Neuronal stem cell (in vitro differentiated cells): ENCODE data around the gene AUTS2.

Experiments used
- DNase-seq: peaks from one replicate; pipeline ENCODE4 v3.0.0-alpha.2; 2013; ENCODE audit warnings: low spot score
- H2AFZ ChIP-seq: one replicate; pipeline ENCODE4 v1.6.1; 2013; ENCODE audit warnings: mild to moderate bottlenecking, low read length, inconsistent platforms
- H2AK5ac ChIP-seq: 2 replicates; pipeline ENCODE4 v1.6.1; 2013; ENCODE audit warnings: low read depth, mild to moderate bottlenecking, inconsistent platforms, low read length, moderate library complexity, mixed read lengths
- H2BK120ac ChIP-seq: 2 replicates; pipeline ENCODE4 v1.6.1; 2013; ENCODE audit warnings: low read depth, mild to moderate bottlenecking, inconsistent platforms, low read length, moderate library complexity, mixed read lengths
- H2BK12ac ChIP-seq: one replicate; pipeline ENCODE4 v1.6.1; 2013; ENCODE audit warnings: low read length, inconsistent platforms
- H2BK15ac ChIP-seq: 2 replicates; pipeline ENCODE4 v1.6.1; 2013; ENCODE audit warnings: mild to moderate bottlenecking, low read length, inconsistent platforms, mixed read lengths
- H2BK5ac ChIP-seq: one replicate; pipeline ENCODE4 v1.6.1; 2013; ENCODE audit warnings: inconsistent platforms, mild to moderate bottlenecking, low read length, moderate library complexity
- H3K14ac ChIP-seq: one replicate; pipeline ENCODE4 v1.6.1; 2013; ENCODE audit warnings: low read length, inconsistent platforms
- H3K18ac ChIP-seq: 2 replicates; pipeline ENCODE4 v1.6.1; 2013; ENCODE audit warnings: low read length, inconsistent platforms
- H3K23ac ChIP-seq: 2 replicates; pipeline ENCODE4 v1.6.1; 2013; ENCODE audit warnings: low read depth, mild to moderate bottlenecking, mixed read lengths, low read length, inconsistent platforms; ENCODE audit not compliant: poor library complexity
- H3K27ac ChIP-seq: replicated peaks from 3 replicates; pipeline ENCODE4 v1.5.1; 2013; ENCODE audit warnings: low read length, inconsistent platforms
- H3K27me3 ChIP-seq, 3 experiments: 2 replicates each; pipeline ENCODE4 v1.6.1; 2013; ENCODE audit warnings: low read length in 3 of 3, mild to moderate bottlenecking in 2 of 3, inconsistent platforms in 1 of 3, low read depth in 1 of 3, mixed read lengths in 1 of 3, moderate library complexity in 1 of 3; ENCODE audit not compliant: control insufficient read depth in 3 of 3, insufficient read depth in 3 of 3
- H3K36me3 ChIP-seq, 2 donors: replicated peaks in 1 of 2; 2 replicates each; pipeline ENCODE4 v1.6.1; 2013; ENCODE audit warnings: low read length in 2 of 2; ENCODE audit not compliant: control insufficient read depth in 2 of 2, insufficient read depth in 2 of 2
- H3K4ac ChIP-seq: 2 replicates; pipeline ENCODE4 v1.6.1; 2013; ENCODE audit warnings: inconsistent platforms, mild to moderate bottlenecking, low read length, moderate library complexity
- H3K4me1 ChIP-seq, 2 donors: 1 replicate in 1 of 2; 2 replicates in 1 of 2; pipeline ENCODE4 v1.6.1; 2013; ENCODE audit warnings: low read length in 2 of 2, low read depth in 1 of 2; ENCODE audit not compliant: control insufficient read depth in 2 of 2, insufficient read depth in 1 of 2
- H3K4me2 ChIP-seq: one replicate; pipeline ENCODE4 v1.6.1; 2013; ENCODE audit warnings: mild to moderate bottlenecking, low read length, inconsistent platforms; ENCODE audit not compliant: insufficient read depth, poor library complexity, severe bottlenecking
- H3K4me3 ChIP-seq, 2 donors: 2 replicates each; pipeline ENCODE4 v1.5.1; 2013; ENCODE audit warnings: low read length in 2 of 2, mild to moderate bottlenecking in 2 of 2, inconsistent platforms in 1 of 2, moderate library complexity in 1 of 2
- H3K79me1 ChIP-seq: one replicate; pipeline ENCODE4 v1.6.1; 2013; ENCODE audit warnings: low read depth, mild to moderate bottlenecking, inconsistent platforms, low read length, moderate library complexity
- H3K9ac ChIP-seq: one replicate; pipeline ENCODE4 v1.6.1; 2013; ENCODE audit warnings: mild to moderate bottlenecking, low read depth, low read length, inconsistent platforms; ENCODE audit not compliant: poor library complexity
- H3K9me3 ChIP-seq, 2 donors: replicated peaks in 1 of 2; 2 replicates each; pipeline versions ENCODE3 to v1.6.1; 2013; ENCODE audit warnings: low read length in 2 of 2, mild to moderate bottlenecking in 2 of 2, inconsistent platforms in 1 of 2, low read depth in 1 of 2, mixed read lengths in 1 of 2, moderate library complexity in 1 of 2; ENCODE audit not compliant: control insufficient read depth in 2 of 2, insufficient read depth in 1 of 2
- H4K8ac ChIP-seq: one replicate; pipeline ENCODE4 v1.6.1; 2013; ENCODE audit warnings: low read depth, mild to moderate bottlenecking, inconsistent platforms, low read length, moderate library complexity
- H4K91ac ChIP-seq: one replicate; pipeline ENCODE4 v1.6.1; 2013; ENCODE audit warnings: low read length, low read depth, mild to moderate bottlenecking, inconsistent platforms; ENCODE audit not compliant: poor library complexity
- WGBS, 2 donors: extraction: QIAGEN DNeasy Blood & Tissue Kit; methylation state at CpG; one replicate each; pipeline ENCODE4 v1.1.7; 2013; ENCODE audit warnings: missing lambda C conversion rate in 2 of 2, mixed read lengths in 1 of 2; ENCODE audit not compliant: insufficient read length in 2 of 2, insufficient replicate concordance in 1 of 2; ENCODE audit errors: extremely low coverage in 2 of 2; 5-methylcytosine and 5-hydroxymethylcytosine counted together

AUTS2 gene

GRCh38 chr7:69796416-69796815, 198.1 kb downstream of the AUTS2 start:
- DNase-seq: no peak
- no peak overlapping the region for H3K23ac ChIP-seq
- H4K8ac ChIP-seq: no peak overlapping the region
- H3K9me3 ChIP-seq: no peaks in the 10 kb centered on the region
- no peak overlapping the region for H3K27ac ChIP-seq
- H3K18ac ChIP-seq: no peak overlapping the region
- H3K27me3 ChIP-seq: no peaks in the 10 kb centered on the region
- no peak overlapping the region for H2BK5ac ChIP-seq
- no peak overlapping the region for H4K91ac ChIP-seq
- no peak overlapping the region for H2BK120ac ChIP-seq
- H3K4me3 ChIP-seq: no peak overlapping the region
- H3K4me2 ChIP-seq: no peak overlapping the region
- H3K14ac ChIP-seq: no peak overlapping the region
- no peak overlapping the region for H2BK15ac ChIP-seq
- no peak overlapping the region for H2AK5ac ChIP-seq
- H3K4ac ChIP-seq: no peak overlapping the region
- H3K36me3 ChIP-seq: no peaks in the 10 kb centered on the region
- H2AFZ ChIP-seq: no peak overlapping the region
- no peak overlapping the region for H3K9ac ChIP-seq
- no peaks in the 10 kb centered on the region for H3K79me1 ChIP-seq
- peaks cover 5 to 15% of the 10 kb centered on the region in 2 donors for H3K4me1 ChIP-seq
- no peak overlapping the region for H2BK12ac ChIP-seq
- WGBS, 2 donors: no CpG with 5 or more reads among the region's 2 CpGs

- Histone ChIP-seq H3K23ac (no peak overlapping the region), H2BK5ac (no peak overlapping the region), H2AFZ (no peak overlapping the region), H3K18ac (no peak overlapping the region), H2AK5ac (no peak overlapping the region), H3K9ac (no peak overlapping the region), H2BK12ac (no peak overlapping the region), H3K27ac (no peak overlapping the region), H3K27me3 (no peaks in the 10 kb centered on the region), H3K4ac (no peak overlapping the region), H2BK120ac (no peak overlapping the region), H3K4me1 (peaks cover 0 to 7% of the 10 kb centered on the region in 2 donors), H3K9me3 (no peaks in the 10 kb centered on the region), H3K36me3 (no peaks in the 10 kb centered on the region), H3K14ac (no peak overlapping the region), H4K91ac (no peak overlapping the region), H3K4me3 (no peak overlapping the region), H4K8ac (no peak overlapping the region), H2BK15ac (no peak overlapping the region), H3K4me2 (no peak overlapping the region), H3K79me1 (no peaks in the 10 kb centered on the region)
- WGBS, 2 donors: no CpG with 5 or more reads among the region's 4 CpGs
- DNase-seq: no peak
These were observed 200.9 kb downstream of the AUTS2 start for GRCh38 chr7:69799048-69799697.

GRCh38 chr7:69799990-69800389, 201.7 kb downstream of the AUTS2 start:
- no peak overlapping the region for H3K23ac ChIP-seq
- H3K36me3 ChIP-seq: no peaks in the 10 kb centered on the region
- H2BK12ac ChIP-seq: no peak overlapping the region
- H3K4me3 ChIP-seq: no peak overlapping the region
- H3K27ac ChIP-seq: no peak overlapping the region
- H3K4me2 ChIP-seq: no peak overlapping the region
- H3K27me3 ChIP-seq: no peaks in the 10 kb centered on the region
- H2AK5ac ChIP-seq: no peak overlapping the region
- H4K91ac ChIP-seq: no peak overlapping the region
- H3K14ac ChIP-seq: no peak overlapping the region
- H2BK120ac ChIP-seq: no peak overlapping the region
- H3K79me1 ChIP-seq: no peaks in the 10 kb centered on the region
- no peak overlapping the region for H2AFZ ChIP-seq
- no peaks in the 10 kb centered on the region for H3K9me3 ChIP-seq
- no peak overlapping the region for H2BK15ac ChIP-seq
- H2BK5ac ChIP-seq: no peak overlapping the region
- no peak overlapping the region for H3K4ac ChIP-seq
- no peak overlapping the region for H3K9ac ChIP-seq
- no peak overlapping the region for H3K18ac ChIP-seq
- no CpG with 5 or more reads among the region's 2 CpGs for WGBS, 2 donors
- H3K4me1 ChIP-seq: peaks cover 0 to 7% of the 10 kb centered on the region in 2 donors
- H4K8ac ChIP-seq: no peak overlapping the region
- DNase-seq: no peak

DNA sequence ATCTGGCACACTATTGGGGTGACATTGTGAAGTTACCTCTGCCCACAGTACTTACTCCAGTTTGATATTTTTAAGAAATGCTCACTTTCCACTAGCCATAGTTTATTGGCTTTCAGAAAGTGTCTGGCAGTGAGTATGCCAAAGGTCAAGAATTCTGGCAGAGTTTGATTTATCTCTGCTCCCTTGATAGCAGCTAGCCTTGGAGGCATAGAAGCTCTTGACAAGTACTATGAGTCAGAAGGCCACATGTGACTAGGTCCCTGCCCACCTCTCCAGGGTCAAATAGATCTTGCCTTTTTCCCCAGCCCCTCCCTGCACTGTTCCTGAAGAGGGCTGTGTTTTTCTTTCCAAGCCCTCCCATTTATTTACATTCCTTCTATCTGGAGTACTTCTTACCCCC, 202.2 kb downstream of the AUTS2 start:
- Histone ChIP-seq H3K27ac (no peak overlapping the region), H2BK12ac (no peak overlapping the region)
- no peak for DNase-seq

More for the DNA sequence above, 202.2 kb downstream of the AUTS2 start:
- Histone ChIP-seq H3K9me3 (no peaks in the 10 kb centered on the region), H3K79me1 (no peaks in the 10 kb centered on the region), H3K9ac (no peak overlapping the region), H3K4me2 (no peak overlapping the region), H2BK5ac (no peak overlapping the region), H3K36me3 (no peaks in the 10 kb centered on the region), H3K4me1 (peaks cover 0 to 7% of the 10 kb centered on the region in 2 donors), H3K4ac (no peak overlapping the region), H2AFZ (no peak overlapping the region), H4K8ac (no peak overlapping the region), H2BK15ac (no peak overlapping the region), H3K23ac (no peak overlapping the region), H3K14ac (no peak overlapping the region), H2BK120ac (no peak overlapping the region), H3K4me3 (no peak overlapping the region), H4K91ac (no peak overlapping the region), H2AK5ac (no peak overlapping the region), H3K18ac (no peak overlapping the region), H3K27me3 (no peaks in the 10 kb centered on the region)
